ENCODE measurements around the gene DDX23.

GRCh38 chr12:48824112-48824511, 27.9 kb downstream of the DDX23 start:
- TF ChIP-seq CTCF (IDR thresholded peaks at IDR 0.05; ENCODE audit: low read depth, low read length, poor library complexity, severe bottlenecking) (no peak), EZH2phosphoT487 (IDR thresholded peaks at IDR 0.05; ENCODE audit: borderline replicate concordance, low read length) (no peak)

All from DOHH2 (cell line).